HL-60 (cell line): ENCODE data around the gene PATE3.

Experiments
- CTCF ChIP-seq: IDR thresholded peaks from one replicate; pipeline ENCODE4 v1.5.1; 2011; ENCODE audit warnings: low read length, control low read depth, inconsistent platforms; ENCODE audit not compliant: insufficient read depth
- REST ChIP-seq: IDR thresholded peaks from 2 replicates; pipeline ENCODE4 v1.6.1; 2012; ENCODE audit warnings: low read depth; ENCODE audit not compliant: insufficient replicate concordance

- no peak for TF ChIP-seq CTCF
- TF ChIP-seq REST = no peak
These were observed 9.7 kb downstream of the PATE3 start for GRCh38 chr11:125797641-125798040.
